Trophoblast cell (in vitro differentiated cells and primary cell): ENCODE data around the gene ESR1.

Experiments used
- DNase-seq, 2 donors: peaks; one replicate each; pipeline ENCODE4 v3.0.0-alpha.2; 2016
- H2AFZ ChIP-seq: 2 replicates; pipeline ENCODE4 v1.6.1; 2013; ENCODE audit warnings: low read length, moderate library complexity, mild to moderate bottlenecking; ENCODE audit not compliant: insufficient read depth, poor library complexity
- H2AK5ac ChIP-seq: 2 replicates; pipeline ENCODE4 v1.6.1; 2013; ENCODE audit warnings: mild to moderate bottlenecking, low read length
- H2BK120ac ChIP-seq: 2 replicates; pipeline ENCODE4 v1.6.1; 2013; ENCODE audit warnings: low read length, mild to moderate bottlenecking, moderate library complexity; ENCODE audit not compliant: insufficient read depth, poor library complexity
- H2BK12ac ChIP-seq: 2 replicates; pipeline ENCODE4 v1.6.1; 2013; ENCODE audit warnings: mild to moderate bottlenecking, low read length, moderate library complexity
- H2BK5ac ChIP-seq: 2 replicates; pipeline ENCODE4 v1.6.1; 2013; ENCODE audit warnings: low read length, low read depth, moderate library complexity, mild to moderate bottlenecking; ENCODE audit not compliant: poor library complexity
- H3K14ac ChIP-seq: 2 replicates; pipeline ENCODE4 v1.6.1; 2013; ENCODE audit warnings: mild to moderate bottlenecking, low read length
- H3K18ac ChIP-seq: 2 replicates; pipeline ENCODE4 v1.6.1; 2013; ENCODE audit warnings: mild to moderate bottlenecking, low read length
- H3K23ac ChIP-seq: 2 replicates; pipeline ENCODE4 v1.6.1; 2013; ENCODE audit warnings: low read length
- H3K27ac ChIP-seq: 2 replicates; pipeline ENCODE4 v1.5.1; 2013; ENCODE audit warnings: low read depth, mild to moderate bottlenecking, inconsistent platforms, low read length, moderate library complexity
- H3K27me3 ChIP-seq: 2 replicates; pipeline ENCODE4 v1.6.1; 2013; ENCODE audit warnings: inconsistent platforms, mild to moderate bottlenecking, low read length, moderate library complexity; ENCODE audit not compliant: insufficient read depth
- H3K36me3 ChIP-seq, 2 experiments: 1 replicate in 1 of 2; 2 replicates in 1 of 2; pipeline ENCODE4 v1.6.1; 2013; ENCODE audit warnings: low read length in 2 of 2, mild to moderate bottlenecking in 2 of 2, moderate library complexity in 1 of 2; ENCODE audit not compliant: insufficient read depth in 2 of 2, control insufficient read depth in 1 of 2
- H3K4ac ChIP-seq: 2 replicates; pipeline ENCODE4 v1.6.1; 2013; ENCODE audit warnings: low read depth, mild to moderate bottlenecking, low read length, moderate library complexity
- H3K4me1 ChIP-seq, 2 experiments: 1 replicate in 1 of 2; 2 replicates in 1 of 2; pipeline ENCODE4 v1.6.1; 2013; ENCODE audit warnings: low read length in 2 of 2, mild to moderate bottlenecking in 2 of 2, moderate library complexity in 1 of 2; ENCODE audit not compliant: insufficient read depth in 2 of 2, control insufficient read depth in 1 of 2
- H3K4me2 ChIP-seq: 2 replicates; pipeline ENCODE4 v1.6.1; 2013; ENCODE audit warnings: inconsistent platforms, mild to moderate bottlenecking, low read length, moderate library complexity
- H3K4me3 ChIP-seq: 2 replicates; pipeline ENCODE4 v1.5.1; 2013; ENCODE audit warnings: mild to moderate bottlenecking, low read depth, low read length, inconsistent platforms
- H3K79me1 ChIP-seq: one replicate; pipeline ENCODE4 v1.6.1; 2013; ENCODE audit warnings: low read length
- H3K79me2 ChIP-seq: 2 replicates; pipeline ENCODE4 v1.6.1; 2013; ENCODE audit warnings: low read length, mild to moderate bottlenecking; ENCODE audit not compliant: control insufficient read depth, insufficient read depth, poor library complexity
- H3K9ac ChIP-seq: 2 replicates; pipeline ENCODE4 v1.6.1; 2013; ENCODE audit warnings: mild to moderate bottlenecking, low read length
- H3K9me3 ChIP-seq: 2 replicates; pipeline ENCODE4 v1.6.1; 2013; ENCODE audit warnings: low read depth, mild to moderate bottlenecking, control low read depth, inconsistent platforms, low read length; ENCODE audit not compliant: insufficient read depth
- H4K12ac ChIP-seq: 2 replicates; pipeline ENCODE4 v1.6.1; 2013; ENCODE audit warnings: low read depth, mild to moderate bottlenecking, low read length, moderate library complexity
- H4K8ac ChIP-seq: 2 replicates; pipeline ENCODE4 v1.6.1; 2013; ENCODE audit warnings: low read depth, mild to moderate bottlenecking, low read length, moderate library complexity
- H4K91ac ChIP-seq: one replicate; pipeline ENCODE4 v1.6.1; 2013; ENCODE audit warnings: low read depth, mild to moderate bottlenecking, low read length, moderate library complexity
- WGBS: extraction: QIAGEN DNeasy Blood & Tissue Kit; methylation state at CpG from one replicate; pipeline ENCODE4 v1.1.7; 2013; ENCODE audit warnings: missing lambda C conversion rate; ENCODE audit not compliant: insufficient read length, insufficient coverage; ENCODE audit errors: extremely low coverage; 5-methylcytosine and 5-hydroxymethylcytosine counted together

The ESR1 gene

GRCh38 chr6:152004036-152004566 lies 196.6 kb downstream of the ESR1 start:
- H3K27ac ChIP-seq, result no peak overlapping the region
- no peak overlapping the region for H2BK5ac ChIP-seq
- DNase-seq, result no peak
- no peak overlapping the region for H4K8ac ChIP-seq
- no peak overlapping the region for H4K91ac ChIP-seq
- H3K23ac ChIP-seq, result no peak overlapping the region
- no peak overlapping the region for H3K9ac ChIP-seq
- H3K14ac ChIP-seq, result no peak overlapping the region
- H2BK120ac ChIP-seq, result no peak overlapping the region
- H3K9me3 ChIP-seq, result no peaks in the 10 kb centered on the region
- H3K36me3 ChIP-seq, result no peaks in the 10 kb centered on the region
- no peaks in the 10 kb centered on the region for H3K27me3 ChIP-seq
- H3K18ac ChIP-seq, result no peak overlapping the region
- H2AFZ ChIP-seq, result no peak overlapping the region
- no peak overlapping the region for H3K4ac ChIP-seq
- no peaks in the 10 kb centered on the region for H3K79me2 ChIP-seq
- no peaks in the 10 kb centered on the region for H3K79me1 ChIP-seq
- no peak overlapping the region for H3K4me3 ChIP-seq
- WGBS, result no CpG with 5 or more reads among the region's 1 CpG
- H3K4me1 ChIP-seq, result no peaks in the 10 kb centered on the region
- H4K12ac ChIP-seq, result no peak overlapping the region
- no peak overlapping the region for H2BK12ac ChIP-seq
- H2AK5ac ChIP-seq, result no peak overlapping the region
- H3K4me2 ChIP-seq, result no peak overlapping the region

- H3K79me1 ChIP-seq, result no peaks in the 10 kb centered on the region
- no peak overlapping the region for H2BK5ac ChIP-seq
- no peaks in the 10 kb centered on the region for H3K27me3 ChIP-seq
- no peaks in the 10 kb centered on the region for H3K79me2 ChIP-seq
- H2BK120ac ChIP-seq, result no peak overlapping the region
- no peaks in the 10 kb centered on the region for H3K4me1 ChIP-seq
- H3K18ac ChIP-seq, result no peak overlapping the region
- H3K23ac ChIP-seq, result no peak overlapping the region
- no peak overlapping the region for H2AFZ ChIP-seq
- H3K9me3 ChIP-seq, result no peaks in the 10 kb centered on the region
- H2AK5ac ChIP-seq, result no peak overlapping the region
- H2BK12ac ChIP-seq, result no peak overlapping the region
- no peaks in the 10 kb centered on the region for H3K36me3 ChIP-seq
- no peak overlapping the region for H3K4ac ChIP-seq
- DNase-seq, result no peak
- H4K8ac ChIP-seq, result no peak overlapping the region
- H3K14ac ChIP-seq, result no peak overlapping the region
- no peak overlapping the region for H3K27ac ChIP-seq
- no peak overlapping the region for H4K12ac ChIP-seq
- no peak overlapping the region for H3K9ac ChIP-seq
- H3K4me2 ChIP-seq, result no peak overlapping the region
- no peak overlapping the region for H3K4me3 ChIP-seq
- no peak overlapping the region for H4K91ac ChIP-seq
- no CpG with 5 or more reads among the region's 3 CpGs for WGBS
Observed at GRCh38 chr6:152004896-152005295, 197.4 kb downstream of the ESR1 start.

- Histone ChIP-seq H3K18ac (no peak overlapping the region), H2BK12ac (no peak overlapping the region), H4K91ac (no peak overlapping the region), H2AK5ac (no peak overlapping the region), H3K4me2 (no peak overlapping the region), H2BK5ac (no peak overlapping the region), H3K9ac (no peak overlapping the region), H3K9me3 (no peaks in the 10 kb centered on the region), H4K12ac (no peak overlapping the region), H3K4me1 (no peaks in the 10 kb centered on the region), H3K4me3 (no peak overlapping the region), H2BK120ac (no peak overlapping the region), H2AFZ (no peak overlapping the region), H3K27me3 (no peaks in the 10 kb centered on the region), H3K36me3 (no peaks in the 10 kb centered on the region), H3K27ac (no peak overlapping the region), H4K8ac (no peak overlapping the region), H3K79me1 (no peaks in the 10 kb centered on the region), H3K23ac (no peak overlapping the region), H3K14ac (no peak overlapping the region), H3K4ac (no peak overlapping the region), H3K79me2 (no peaks in the 10 kb centered on the region)
- DNase-seq, result no peak
- WGBS, result no CpG with 5 or more reads among the region's 4 CpGs
Observed at GRCh38 chr6:152008779-152009178, 201.3 kb downstream of the ESR1 start.

GRCh38 chr6:152012227-152012626 lies 204.7 kb downstream of the ESR1 start:
- Histone ChIP-seq H3K79me2 (no peaks in the 10 kb centered on the region), H3K27ac (no peak overlapping the region), H2BK12ac (no peak overlapping the region), H2AK5ac (no peak overlapping the region), H3K4me1 (no peaks in the 10 kb centered on the region), H2BK5ac (no peak overlapping the region), H3K18ac (no peak overlapping the region), H3K27me3 (no peaks in the 10 kb centered on the region), H3K4me3 (no peak overlapping the region), H2AFZ (no peak overlapping the region), H3K23ac (no peak overlapping the region), H3K79me1 (no peaks in the 10 kb centered on the region), H3K9ac (no peak overlapping the region), H4K8ac (no peak overlapping the region), H4K91ac (no peak overlapping the region), H3K4ac (no peak overlapping the region), H3K36me3 (no peaks in the 10 kb centered on the region), H3K9me3 (no peaks in the 10 kb centered on the region), H4K12ac (no peak overlapping the region), H2BK120ac (no peak overlapping the region), H3K14ac (no peak overlapping the region), H3K4me2 (no peak overlapping the region)
- WGBS, result no CpG with 5 or more reads among the region's 2 CpGs
- DNase-seq, result no peak
